Measurements from ENCODE around the gene CP. TPM values are rescaled to one million over a fixed set of nuclear protein-coding genes. Genes with fewer than 3 reads are reported as not detected.

CP gene
- total and polyA plus RNA-seq, 2 of the 13 experiments (the other 11 are each of a cell fraction or from before 2014, with no cell fraction given): 42.6 to 789 TPM

DNA sequence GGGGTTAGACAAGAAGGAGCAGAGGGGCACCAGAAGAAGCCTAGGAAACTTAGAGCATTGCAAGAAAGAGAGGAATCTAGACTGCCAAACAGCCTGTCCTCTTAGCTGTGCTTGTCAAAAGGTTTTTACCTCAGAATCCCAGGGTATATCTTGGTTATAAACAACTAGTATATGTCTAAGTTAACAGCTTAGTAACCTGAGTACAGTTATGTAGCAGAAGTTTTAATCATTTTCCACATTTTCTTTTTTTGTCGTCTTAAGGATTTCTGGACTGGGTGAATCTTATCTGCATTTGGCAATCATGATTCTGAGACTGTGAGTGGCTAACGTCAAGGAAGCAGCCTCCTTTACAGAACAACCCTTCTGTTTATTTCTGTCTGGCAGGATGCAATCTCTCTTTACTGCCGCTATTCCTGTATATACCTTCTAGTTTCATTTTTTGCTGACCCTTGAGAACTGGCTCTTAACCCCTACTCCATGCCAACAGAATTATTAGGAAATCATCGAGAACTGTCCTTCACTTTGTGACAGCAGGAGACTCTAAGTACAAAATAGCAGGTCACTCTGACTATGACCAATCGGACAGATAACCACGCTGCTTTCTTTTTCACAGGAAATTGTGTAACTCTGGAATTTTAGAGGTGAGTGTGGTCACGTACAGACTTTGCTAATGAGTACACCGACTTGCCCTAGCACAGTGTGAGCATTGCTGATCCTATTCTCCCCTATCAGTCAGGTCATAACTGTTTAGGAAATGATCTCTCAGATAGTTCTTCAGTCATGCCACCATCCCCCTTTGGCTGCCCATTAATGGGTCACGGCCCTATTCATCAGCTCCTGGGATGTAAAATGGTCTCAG, 3.3 kb upstream of the CP start (continued):
- TF ChIP-seq, protein P1, sequence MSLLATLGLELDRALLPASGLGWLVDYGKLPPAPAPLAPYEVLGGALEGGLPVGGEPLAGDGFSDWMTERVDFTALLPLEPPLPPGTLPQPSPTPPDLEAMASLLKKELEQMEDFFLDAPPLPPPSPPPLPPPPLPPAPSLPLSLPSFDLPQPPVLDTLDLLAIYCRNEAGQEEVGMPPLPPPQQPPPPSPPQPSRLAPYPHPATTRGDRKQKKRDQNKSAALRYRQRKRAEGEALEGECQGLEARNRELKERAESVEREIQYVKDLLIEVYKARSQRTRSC (CRISPR knock-in tag; IDR thresholded peaks at IDR 0.05; ENCODE audit: low read depth): no peak
- TF ChIP-seq ZNF772 (CRISPR knock-in tag; IDR thresholded peaks at IDR 0.05) (peak; percentile 90; the same call in 1 of the 2 replicates), ZNF333 (CRISPR knock-in tag; IDR thresholded peaks at IDR 0.05; ENCODE audit: borderline replicate concordance) (no peak), HNRNPK (IDR thresholded peaks at IDR 0.05; ENCODE audit: low read depth, low read length, poor library complexity, severe bottlenecking) (no peak), TMF1 (CRISPR knock-in tag; IDR thresholded peaks at IDR 0.05; ENCODE audit: low read depth) (no peak), ZFP36L1 (CRISPR knock-in tag; IDR thresholded peaks at IDR 0.05) (no peak), ZNF44 (CRISPR knock-in tag; IDR thresholded peaks at IDR 0.05) (0 out of 2 replicates have a peak, but pooled peaks have one; percentile 59), ERF (CRISPR knock-in tag; IDR thresholded peaks at IDR 0.05) (peak; percentile 94), PCBP2 (optimal IDR thresholded peaks at IDR 0.05; ENCODE audit: low read depth, low read length, poor library complexity, severe bottlenecking) (no peak), GABPB1 (CRISPR knock-in tag; IDR thresholded peaks at IDR 0.05) (peak; percentile 66), FOXC1 (CRISPR knock-in tag; IDR thresholded peaks at IDR 0.05; ENCODE audit: borderline replicate concordance) (no peak), ARNT (IDR thresholded peaks at IDR 0.05) (no peak), ZNF782 (CRISPR knock-in tag; IDR thresholded peaks at IDR 0.05; ENCODE audit: borderline replicate concordance) (no peak), TARDBP (CRISPR knock-in tag; IDR thresholded peaks at IDR 0.05) (peak; percentile 91; the same call in 1 of the 2 replicates), ZFP37 (CRISPR knock-in tag; IDR thresholded peaks at IDR 0.05; ENCODE audit: borderline replicate concordance) (0 out of 2 replicates have a peak, but pooled peaks have one; percentile 65), FOSL1 (CRISPR knock-in tag; IDR thresholded peaks at IDR 0.05; ENCODE audit: borderline replicate concordance) (0 out of 2 replicates have a peak, but pooled peaks have one; percentile 31), ZNF136 (CRISPR knock-in tag; IDR thresholded peaks at IDR 0.05; ENCODE audit: low read depth) (no peak), ZNF891 (CRISPR knock-in tag; IDR thresholded peaks at IDR 0.05) (no peak)
- TF ChIP-seq, protein P2, sequence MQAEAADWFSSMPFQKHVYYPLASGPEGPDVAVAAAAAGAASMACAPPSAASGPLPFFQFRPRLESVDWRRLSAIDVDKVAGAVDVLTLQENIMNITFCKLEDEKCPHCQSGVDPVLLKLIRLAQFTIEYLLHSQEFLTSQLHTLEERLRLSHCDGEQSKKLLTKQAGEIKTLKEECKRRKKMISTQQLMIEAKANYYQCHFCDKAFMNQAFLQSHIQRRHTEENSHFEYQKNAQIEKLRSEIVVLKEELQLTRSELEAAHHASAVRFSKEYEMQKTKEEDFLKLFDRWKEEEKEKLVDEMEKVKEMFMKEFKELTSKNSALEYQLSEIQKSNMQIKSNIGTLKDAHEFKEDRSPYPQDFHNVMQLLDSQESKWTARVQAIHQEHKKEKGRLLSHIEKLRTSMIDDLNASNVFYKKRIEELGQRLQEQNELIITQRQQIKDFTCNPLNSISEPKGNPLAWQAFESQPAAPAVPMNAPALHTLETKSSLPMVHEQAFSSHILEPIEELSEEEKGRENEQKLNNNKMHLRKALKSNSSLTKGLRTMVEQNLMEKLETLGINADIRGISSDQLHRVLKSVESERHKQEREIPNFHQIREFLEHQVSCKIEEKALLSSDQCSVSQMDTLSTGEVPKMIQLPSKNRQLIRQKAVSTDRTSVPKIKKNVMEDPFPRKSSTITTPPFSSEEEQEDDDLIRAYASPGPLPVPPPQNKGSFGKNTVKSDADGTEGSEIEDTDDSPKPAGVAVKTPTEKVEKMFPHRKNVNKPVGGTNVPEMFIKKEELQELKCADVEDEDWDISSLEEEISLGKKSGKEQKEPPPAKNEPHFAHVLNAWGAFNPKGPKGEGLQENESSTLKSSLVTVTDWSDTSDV (CRISPR knock-in tag; IDR thresholded peaks at IDR 0.05): no peak
- TF ChIP-seq, protein P3, sequence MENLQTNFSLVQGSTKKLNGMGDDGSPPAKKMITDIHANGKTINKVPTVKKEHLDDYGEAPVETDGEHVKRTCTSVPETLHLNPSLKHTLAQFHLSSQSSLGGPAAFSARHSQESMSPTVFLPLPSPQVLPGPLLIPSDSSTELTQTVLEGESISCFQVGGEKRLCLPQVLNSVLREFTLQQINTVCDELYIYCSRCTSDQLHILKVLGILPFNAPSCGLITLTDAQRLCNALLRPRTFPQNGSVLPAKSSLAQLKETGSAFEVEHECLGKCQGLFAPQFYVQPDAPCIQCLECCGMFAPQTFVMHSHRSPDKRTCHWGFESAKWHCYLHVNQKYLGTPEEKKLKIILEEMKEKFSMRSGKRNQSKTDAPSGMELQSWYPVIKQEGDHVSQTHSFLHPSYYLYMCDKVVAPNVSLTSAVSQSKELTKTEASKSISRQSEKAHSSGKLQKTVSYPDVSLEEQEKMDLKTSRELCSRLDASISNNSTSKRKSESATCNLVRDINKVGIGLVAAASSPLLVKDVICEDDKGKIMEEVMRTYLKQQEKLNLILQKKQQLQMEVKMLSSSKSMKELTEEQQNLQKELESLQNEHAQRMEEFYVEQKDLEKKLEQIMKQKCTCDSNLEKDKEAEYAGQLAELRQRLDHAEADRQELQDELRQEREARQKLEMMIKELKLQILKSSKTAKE (CRISPR knock-in tag; IDR thresholded peaks at IDR 0.05; ENCODE audit: borderline replicate concordance): peak; percentile 79
- TF ChIP-seq, protein P4, sequence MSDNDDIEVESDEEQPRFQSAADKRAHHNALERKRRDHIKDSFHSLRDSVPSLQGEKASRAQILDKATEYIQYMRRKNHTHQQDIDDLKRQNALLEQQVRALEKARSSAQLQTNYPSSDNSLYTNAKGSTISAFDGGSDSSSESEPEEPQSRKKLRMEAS (IDR thresholded peaks at IDR 0.05): peak; percentile 83
- TF ChIP-seq, protein P5, sequence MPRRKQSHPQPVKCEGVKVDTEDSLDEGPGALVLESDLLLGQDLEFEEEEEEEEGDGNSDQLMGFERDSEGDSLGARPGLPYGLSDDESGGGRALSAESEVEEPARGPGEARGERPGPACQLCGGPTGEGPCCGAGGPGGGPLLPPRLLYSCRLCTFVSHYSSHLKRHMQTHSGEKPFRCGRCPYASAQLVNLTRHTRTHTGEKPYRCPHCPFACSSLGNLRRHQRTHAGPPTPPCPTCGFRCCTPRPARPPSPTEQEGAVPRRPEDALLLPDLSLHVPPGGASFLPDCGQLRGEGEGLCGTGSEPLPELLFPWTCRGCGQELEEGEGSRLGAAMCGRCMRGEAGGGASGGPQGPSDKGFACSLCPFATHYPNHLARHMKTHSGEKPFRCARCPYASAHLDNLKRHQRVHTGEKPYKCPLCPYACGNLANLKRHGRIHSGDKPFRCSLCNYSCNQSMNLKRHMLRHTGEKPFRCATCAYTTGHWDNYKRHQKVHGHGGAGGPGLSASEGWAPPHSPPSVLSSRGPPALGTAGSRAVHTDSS (CRISPR knock-in tag; conservative IDR thresholded peaks at IDR 0.05): no peak

Data from HepG2 (cell line).